KBM-7 (cell line): ENCODE data around the gene ODAM.
"Not testable (repeated sequence)": the region's sequence is repeated elsewhere in the genome, so short reads cannot be mapped to it uniquely, and the experiment has no call there.

Experiments used
- DNase-seq: peaks from one replicate; pipeline ENCODE4 v3.0.0-alpha.2; 2015
- in situ Hi-C: fragments of 300-500 bp; cut with MboI; formaldehyde crosslinking; loops from 2 replicates; pipeline ENCODE4 v1.14.3; 2020; ENCODE audit warnings: low sequenced_read_pairs, low pct_unique_long_range_greater_than_20kb, mixed read lengths

Gene ODAM

GRCh38 chr4:70216109-70216508, 20.6 kb downstream of the ODAM start:
- in situ Hi-C loops, DNase-seq: not testable (repeated sequence)

- in situ Hi-C loops, result not testable (repeated sequence)
These were observed 21.0 kb downstream of the ODAM start for GRCh38 chr4:70216550-70216949.

DNA sequence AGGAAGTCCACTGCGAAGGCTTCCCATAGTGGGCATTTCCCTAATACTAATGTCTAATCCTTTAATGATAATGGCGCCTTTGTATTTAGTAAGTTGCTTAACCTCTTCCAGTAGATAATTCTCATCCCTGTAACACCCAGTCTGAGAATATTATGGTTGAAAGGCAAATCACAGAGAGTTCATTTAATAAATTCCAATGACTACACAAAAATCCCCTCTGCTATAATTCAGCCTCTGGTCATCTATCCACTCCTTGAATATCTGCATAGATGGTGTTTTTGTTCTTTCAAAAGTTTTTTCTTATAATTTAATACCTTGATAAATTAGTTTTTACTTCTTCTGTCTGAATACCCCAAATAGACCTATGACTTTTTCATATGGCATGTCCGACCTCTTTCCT, 25.9 kb downstream of the ODAM start:
- DNase-seq, in situ Hi-C loops: not testable (repeated sequence)

More at GRCh38 chr4:70216550-70216949, 21.0 kb downstream of the ODAM start:
- DNase-seq, result not testable (repeated sequence)

- DNase-seq, in situ Hi-C loops: not testable (repeated sequence)
These were observed 26.3 kb downstream of the ODAM start for GRCh38 chr4:70221818-70222217.

DNA sequence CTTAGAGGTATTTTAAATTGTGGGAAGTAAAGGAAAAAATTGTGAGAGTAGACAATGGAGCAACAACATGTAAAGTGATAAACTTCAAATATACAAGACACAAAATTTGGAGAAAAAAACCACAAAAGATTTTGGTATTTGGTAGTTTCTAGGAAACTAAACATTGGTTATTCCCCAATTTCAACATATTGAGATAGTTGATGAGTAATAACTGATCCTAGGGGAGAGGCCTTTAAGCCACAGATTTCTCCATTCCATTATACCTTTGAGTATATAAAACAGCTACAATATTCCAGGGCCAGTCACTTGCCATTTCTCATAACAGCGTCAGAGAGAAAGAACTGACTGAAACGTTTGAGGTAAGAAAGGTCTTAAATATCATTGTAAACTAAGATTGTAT, 30.3 kb downstream of the ODAM start, which contains the start of gene FDCSP:
TSS of gene FDCSP (plus strand) at position 301 of the 400 bp plus-strand sequence. CDS start 5,071 bp downstream, outside the sequence.
- in situ Hi-C loops, result no loop called here
- no peak for DNase-seq

- no peak for DNase-seq
- in situ Hi-C loops, result no loop called here
These were observed 40.6 kb downstream of the ODAM start for GRCh38 chr4:70236125-70236524.

- in situ Hi-C loops, result no loop called here
- DNase-seq, result no peak
These were observed 43.8 kb downstream of the ODAM start for GRCh38 chr4:70239131-70239883.

GRCh38 chr4:70239884-70240591, 44.5 kb downstream of the ODAM start:
- in situ Hi-C loops, result no loop called here
- DNase-seq, result no peak

- DNase-seq, in situ Hi-C loops: not testable (repeated sequence)
These were observed 46.8 kb downstream of the ODAM start, which contains the start of gene CSN3 for GRCh38 chr4:70242297-70242696. CSN3 (plus strand) TSS chr4:70242597; CDS start chr4:70244820, 2,223 bp downstream.

GRCh38 chr4:70243091-70243490, 47.6 kb downstream of the ODAM start:
- in situ Hi-C loops, result no loop called here
- DNase-seq, result no peak

DNA sequence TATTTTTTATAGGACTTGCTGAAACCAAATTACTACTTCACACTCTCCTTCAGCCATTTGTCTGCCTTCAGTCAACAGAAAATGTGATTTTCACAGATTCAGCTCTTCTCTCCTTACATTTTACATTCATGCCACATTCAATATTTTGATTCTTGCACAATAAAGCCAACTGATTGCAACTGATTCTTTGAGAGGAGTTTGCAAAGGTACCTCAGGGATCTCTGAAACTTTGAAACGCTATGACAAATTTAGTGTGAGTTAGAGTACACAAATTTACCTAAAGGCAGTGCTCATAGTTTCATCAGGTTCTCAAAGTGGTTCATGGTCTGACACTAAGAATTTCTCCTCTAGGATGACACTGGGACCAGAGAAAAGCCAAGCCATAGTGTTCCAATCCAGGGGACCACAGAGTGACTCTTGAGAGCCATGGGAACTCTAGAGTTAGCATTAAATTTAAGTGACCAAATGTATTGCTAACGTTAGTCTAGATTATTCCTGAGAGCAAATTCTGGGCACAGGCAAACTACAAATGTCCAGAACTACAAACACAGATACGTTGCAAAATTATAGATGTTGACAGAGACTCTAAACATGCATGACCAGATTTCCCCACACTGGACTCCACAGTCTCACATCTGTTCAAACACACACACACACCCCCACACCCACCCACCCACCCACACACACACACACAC, 55.9 kb downstream of the ODAM start:
- in situ Hi-C loops, result no loop called here
- no peak for DNase-seq

DNA sequence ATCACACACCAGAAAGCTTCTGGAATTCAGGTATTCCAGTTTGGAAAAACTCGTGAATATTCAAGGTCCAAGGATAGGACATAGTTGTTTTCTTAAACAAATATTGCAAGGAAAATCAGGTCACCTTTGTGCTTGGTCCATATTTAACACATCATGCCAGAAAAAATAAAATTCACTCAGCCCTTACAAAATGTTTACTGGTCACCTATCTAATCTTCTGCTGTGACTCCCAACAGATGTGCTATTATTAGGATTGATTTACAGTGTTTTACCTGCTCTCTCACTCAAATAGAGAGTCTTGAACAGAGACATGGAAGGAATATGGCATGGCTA, 56.4 kb downstream of the ODAM start:
- no peak for DNase-seq
- in situ Hi-C loops, result no loop called here
